Activated T-cell treated with anti-CD3 and anti-CD28 coated beads, Interleukin-2, amount 50 U/mL, for 72 hours (primary cell): ENCODE measurements around the gene OPRM1. TPM values are rescaled to one million over a fixed set of nuclear protein-coding genes. Genes with fewer than 3 reads are reported as not detected.

Experiments
- ATAC-seq, 2 donors: fragments of 150-1000 bp; cut with Tn5 transposase; replicated peaks in 1 of 2; 2 replicates each; pipeline ENCODE4 v1.10.0; 2021; ENCODE audit warnings: moderate library complexity in 2 of 2, mild to moderate bottlenecking in 1 of 2
- DNase-seq, 2 donors: peaks; one replicate each; pipeline ENCODE4 v3.0.0; 2021 to 2022; ENCODE audit warnings: mixed read lengths in 1 of 2
- H3K27ac Mint-ChIP-seq: one replicate; pipeline ENCODE4 v1.8.0; 2022; ENCODE audit warnings: mild to moderate bottlenecking, moderate library complexity, mixed read lengths
- H3K27me3 Mint-ChIP-seq: one replicate; pipeline ENCODE4 v1.8.0; 2022; ENCODE audit warnings: low read depth, mixed read lengths
- H3K36me3 Mint-ChIP-seq, 2 donors: one replicate each; pipeline ENCODE4 v1.8.0; 2022; ENCODE audit warnings: mixed read lengths in 2 of 2, mild to moderate bottlenecking in 1 of 2; ENCODE audit not compliant: insufficient read depth in 2 of 2
- H3K4me1 Mint-ChIP-seq: one replicate; pipeline ENCODE4 v1.8.0; 2022; ENCODE audit warnings: low read depth, mixed read lengths
- H3K4me3 Mint-ChIP-seq, 2 donors: one replicate each; pipeline ENCODE4 v1.8.0; 2022; ENCODE audit warnings: mild to moderate bottlenecking in 2 of 2, mixed read lengths in 2 of 2, moderate library complexity in 2 of 2
- H3K9me3 Mint-ChIP-seq, 2 donors: one replicate each; pipeline ENCODE4 v1.8.0; 2022; ENCODE audit warnings: mixed read lengths in 2 of 2
- total RNA-seq, 2 donors: library from RNA; stranded (reverse); gene quantifications; one replicate each; pipeline ENCODE4 v1.2.3, GENCODE V29; 2022

OPRM1 gene
- total RNA-seq, 2 donors from 2014 or later: not detected

DNA sequence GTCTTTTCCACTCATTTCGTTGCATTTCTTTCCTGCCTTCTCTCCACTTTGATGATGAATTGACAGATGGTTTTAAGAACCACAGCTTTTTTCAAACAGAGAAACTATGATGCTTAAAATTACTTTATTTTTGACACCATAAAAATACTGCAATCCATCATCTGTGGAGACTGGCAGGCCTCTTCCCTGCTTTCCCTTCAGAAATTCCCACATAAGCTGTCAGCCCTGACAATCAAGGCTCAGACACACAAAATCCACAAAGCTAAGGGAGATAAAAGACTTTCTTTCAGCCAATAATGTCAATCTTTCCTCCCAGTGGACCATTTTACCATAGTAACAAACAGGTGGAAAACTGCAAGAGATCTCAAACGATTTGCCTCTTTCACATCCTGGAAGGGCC is 235.1 kb downstream of the OPRM1 start:
- H3K9me3 Mint-ChIP-seq: peaks cover 0 to 1% of the 10 kb centered on the region in 2 donors
- peaks cover 5% of the 10 kb centered on the region for H3K27me3 Mint-ChIP-seq
- ATAC-seq (no peak), DNase-seq (no peak)
- H3K36me3 Mint-ChIP-seq: peaks cover 0 to 1% of the 10 kb centered on the region in 2 donors
- H3K4me3 Mint-ChIP-seq: no peak overlapping the region
- H3K4me1 Mint-ChIP-seq: peaks cover 32% of the 10 kb centered on the region
- no peak overlapping the region for H3K27ac Mint-ChIP-seq

GRCh38 chr6:154276810-154277628 is 238.0 kb downstream of the OPRM1 start:
- peaks cover 5% of the 10 kb centered on the region for H3K27me3 Mint-ChIP-seq
- DNase-seq (no peak), ATAC-seq (peak; percentile 65 to 73)
- H3K9me3 Mint-ChIP-seq: peaks cover 0 to 1% of the 10 kb centered on the region in 2 donors
- peaks cover 0 to 1% of the 10 kb centered on the region in 2 donors for H3K36me3 Mint-ChIP-seq
- H3K4me3 Mint-ChIP-seq: peak overlapping the region; percentile 78 to 85
- peaks cover 32% of the 10 kb centered on the region for H3K4me1 Mint-ChIP-seq
- no peak overlapping the region for H3K27ac Mint-ChIP-seq

GRCh38 chr6:154277629-154278017 is 238.6 kb downstream of the OPRM1 start:
- peak; percentile 40 to 54 for ATAC-seq
- peak in 1 of 2 donors; percentile 19 for DNase-seq
- H3K4me3 Mint-ChIP-seq: peak overlapping the region; percentile 78 to 85
- H3K27ac Mint-ChIP-seq: peak overlapping the region; percentile 43
- peaks cover 5% of the 10 kb centered on the region for H3K27me3 Mint-ChIP-seq
- H3K4me1 Mint-ChIP-seq: peaks cover 32% of the 10 kb centered on the region
- H3K9me3 Mint-ChIP-seq: peaks cover 0 to 1% of the 10 kb centered on the region in 2 donors
- peaks cover 0 to 3% of the 10 kb centered on the region in 2 donors for H3K36me3 Mint-ChIP-seq

DNA sequence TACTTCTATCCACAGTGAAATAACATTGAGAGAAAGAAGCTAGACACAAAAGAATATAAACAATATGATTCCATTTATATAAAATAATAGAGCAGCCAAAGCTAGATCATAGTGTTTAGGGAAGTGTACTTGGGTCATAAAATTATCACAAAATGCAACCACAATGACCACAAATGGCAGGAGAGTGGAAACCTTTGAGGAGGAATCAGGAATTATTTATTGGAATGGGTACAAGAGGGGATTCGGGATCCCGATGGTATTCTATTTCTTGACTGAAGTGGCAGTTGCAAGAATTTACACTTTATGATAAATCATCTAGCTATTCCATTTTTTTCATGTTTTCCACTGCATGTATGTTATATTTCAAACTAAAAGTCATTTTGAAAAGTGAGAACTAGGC is 241.5 kb downstream of the OPRM1 start:
- peaks cover 25% of the 10 kb centered on the region for H3K4me1 Mint-ChIP-seq
- no peak overlapping the region for H3K27ac Mint-ChIP-seq
- DNase-seq (no peak), ATAC-seq (no peak)
- H3K36me3 Mint-ChIP-seq: peaks cover 0 to 2% of the 10 kb centered on the region in 2 donors
- no peaks in the 10 kb centered on the region for H3K27me3 Mint-ChIP-seq
- no peak overlapping the region for H3K4me3 Mint-ChIP-seq
- peaks cover 0 to 2% of the 10 kb centered on the region in 2 donors for H3K9me3 Mint-ChIP-seq

DNA sequence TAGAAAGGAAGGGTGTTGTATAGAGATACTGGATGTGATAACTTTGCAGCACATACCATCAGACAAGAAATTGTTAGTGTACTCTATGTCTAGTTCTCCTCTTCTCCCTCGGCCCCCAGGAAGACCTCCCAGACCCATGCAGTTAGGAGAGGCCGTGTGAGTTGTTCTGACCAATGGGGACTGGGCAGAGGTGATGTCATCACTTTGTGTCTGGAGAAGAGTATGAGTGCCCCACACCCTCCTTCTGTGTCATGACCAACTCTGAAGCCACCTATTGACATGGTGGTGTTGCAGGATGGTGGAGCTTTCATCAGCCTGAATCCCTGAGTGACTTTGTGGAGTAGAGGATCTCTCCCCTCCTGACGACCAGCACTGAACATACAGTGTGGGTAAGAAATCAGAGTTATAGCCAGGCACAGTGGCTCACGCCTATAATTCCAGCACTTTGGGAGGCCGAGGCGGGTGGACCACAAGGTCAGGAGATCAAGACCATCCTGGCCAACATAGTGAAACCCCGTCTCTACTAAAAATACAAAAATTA is 245.3 kb downstream of the OPRM1 start:
- Mint-ChIP-seq H3K9me3 (peaks cover 2% of the 10 kb centered on the region in 2 donors), H3K4me1 (peaks cover 12% of the 10 kb centered on the region), H3K4me3 (no peak overlapping the region), H3K27ac (no peak overlapping the region), H3K36me3 (peaks cover 0 to 2% of the 10 kb centered on the region in 2 donors), H3K27me3 (no peaks in the 10 kb centered on the region)
- DNase-seq (no peak), ATAC-seq (no peak)

GRCh38 chr6:154285826-154286225 is 246.8 kb downstream of the OPRM1 start:
- Mint-ChIP-seq H3K4me3 (no peak overlapping the region), H3K4me1 (peaks cover 12% of the 10 kb centered on the region), H3K36me3 (peaks cover 0 to 2% of the 10 kb centered on the region in 2 donors), H3K9me3 (peaks cover 2% of the 10 kb centered on the region in 2 donors), H3K27me3 (no peaks in the 10 kb centered on the region), H3K27ac (no peak overlapping the region)
- ATAC-seq (no peak), DNase-seq (no peak)

DNA sequence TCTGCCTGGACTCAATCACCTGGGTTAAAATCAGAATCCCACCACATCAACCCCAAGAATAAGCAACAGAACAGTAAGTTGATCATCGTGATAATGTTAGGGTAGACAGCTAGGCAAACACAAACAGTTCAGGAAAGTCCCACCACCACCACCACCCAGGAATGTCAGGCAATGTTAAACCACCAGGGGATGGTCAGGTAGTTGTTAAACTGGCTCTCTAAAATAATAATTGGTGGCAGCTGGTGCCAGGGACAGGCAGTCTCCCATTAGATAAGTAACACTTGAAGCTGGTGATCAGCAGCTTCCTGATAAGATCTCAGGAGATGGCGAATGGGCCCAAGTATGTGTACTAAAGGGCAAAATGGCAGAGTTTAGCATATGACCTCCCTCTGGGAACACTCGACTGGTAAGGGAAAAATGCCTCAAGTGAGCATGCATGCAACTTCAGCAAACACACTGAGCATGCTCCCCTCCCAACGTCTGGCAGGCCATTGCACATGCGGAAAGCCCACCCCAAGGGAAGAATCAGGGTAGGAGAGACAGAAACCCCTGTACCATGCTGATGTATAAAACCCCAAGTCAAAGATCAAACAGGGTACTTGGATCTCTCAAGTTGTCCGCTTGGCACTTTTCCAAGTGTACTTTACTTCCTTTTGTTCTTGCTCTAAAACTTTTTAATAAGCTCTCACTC is 250.9 kb downstream of the OPRM1 start:
- no peaks in the 10 kb centered on the region for H3K36me3 Mint-ChIP-seq
- peaks cover 6% of the 10 kb centered on the region for H3K27me3 Mint-ChIP-seq
- ATAC-seq (no peak), DNase-seq (no peak)
- peaks cover 0 to 2% of the 10 kb centered on the region in 2 donors for H3K9me3 Mint-ChIP-seq
- H3K4me1 Mint-ChIP-seq: peaks cover 12% of the 10 kb centered on the region
- H3K4me3 Mint-ChIP-seq: no peak overlapping the region
- no peak overlapping the region for H3K27ac Mint-ChIP-seq

- no peak overlapping the region for H3K27ac Mint-ChIP-seq
- no peaks in the 10 kb centered on the region for H3K36me3 Mint-ChIP-seq
- H3K4me1 Mint-ChIP-seq: peaks cover 3% of the 10 kb centered on the region
- no peak for DNase-seq
- ATAC-seq: no peak
- H3K27me3 Mint-ChIP-seq: peaks cover 6% of the 10 kb centered on the region
- H3K9me3 Mint-ChIP-seq: no peaks in the 10 kb centered on the region
- no peak overlapping the region for H3K4me3 Mint-ChIP-seq
Observed at GRCh38 chr6:154292066-154292465, 253.0 kb downstream of the OPRM1 start.

- no peaks in the 10 kb centered on the region for H3K4me1 Mint-ChIP-seq
Observed at GRCh38 chr6:154292855-154293519, 253.9 kb downstream of the OPRM1 start.

DNA sequence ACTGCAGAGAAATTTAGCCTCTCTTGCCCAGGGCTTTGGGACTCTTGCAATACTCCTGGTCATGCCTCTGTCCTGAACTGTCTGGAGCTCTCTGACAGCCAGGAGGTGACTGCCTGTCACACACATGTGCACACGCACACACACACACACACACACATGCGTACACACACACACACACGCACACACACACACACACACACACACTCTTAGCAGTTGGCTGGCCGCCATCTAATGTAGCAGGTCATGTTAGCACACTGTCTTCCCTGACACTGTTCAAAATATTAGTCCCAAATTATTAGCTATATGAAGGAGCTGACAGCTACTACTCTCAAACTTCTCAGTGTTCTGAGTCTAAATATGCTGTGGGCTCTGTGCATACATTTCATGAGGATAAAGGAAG is 256.7 kb downstream of the OPRM1 start:
- no peak overlapping the region for H3K27ac Mint-ChIP-seq
- H3K4me1 Mint-ChIP-seq: peaks cover 4% of the 10 kb centered on the region
- no peak for DNase-seq
- no peaks in the 10 kb centered on the region for H3K9me3 Mint-ChIP-seq
- no peak for ATAC-seq
- H3K27me3 Mint-ChIP-seq: peaks cover 22% of the 10 kb centered on the region
- no peaks in the 10 kb centered on the region for H3K36me3 Mint-ChIP-seq
- no peak overlapping the region for H3K4me3 Mint-ChIP-seq

More at GRCh38 chr6:154292855-154293519, 253.9 kb downstream of the OPRM1 start:
- DNase-seq (no peak), ATAC-seq (no peak)
- no peak overlapping the region for H3K27ac Mint-ChIP-seq
- no peaks in the 10 kb centered on the region for H3K9me3 Mint-ChIP-seq
- peaks cover 11% of the 10 kb centered on the region for H3K27me3 Mint-ChIP-seq
- no peak overlapping the region for H3K4me3 Mint-ChIP-seq
- H3K36me3 Mint-ChIP-seq: no peaks in the 10 kb centered on the region
